ENCODE results near the gene NRROS. TPM values are rescaled to one million over a fixed set of nuclear protein-coding genes. Genes with fewer than 3 reads are reported as not detected.

NRROS gene
- polyA plus RNA-seq, 4 donors = 2.8 to 5.6 (median 4.0) TPM

GRCh38 chr3:196645897-196646665 lies 6.6 kb downstream of the NRROS start:
- no peak for DNase-seq (ENCODE audit: low read depth in 4 of 4, low spot score in 3 of 4)

GRCh38 chr3:196646666-196647216 lies 7.2 kb downstream of the NRROS start:
- DNase-seq (ENCODE audit: low read depth in 4 of 4, low spot score in 3 of 4) = no peak

- DNase-seq (ENCODE audit: low read depth in 4 of 4, low spot score in 3 of 4) = no peak
Observed at GRCh38 chr3:196650740-196651311, 11.3 kb downstream of the NRROS start.

GRCh38 chr3:196651819-196652218 lies 12.3 kb downstream of the NRROS start:
- DNase-seq (ENCODE audit: low read depth in 4 of 4, low spot score in 3 of 4) = no peak

- DNase-seq (ENCODE audit: low read depth in 4 of 4, low spot score in 3 of 4) = no peak
Observed at GRCh38 chr3:196652961-196653795, 13.7 kb downstream of the NRROS start.

- no peak for DNase-seq (ENCODE audit: low read depth in 4 of 4, low spot score in 3 of 4)
Observed at GRCh38 chr3:196654006-196654734, 14.7 kb downstream of the NRROS start.

- DNase-seq (ENCODE audit: low read depth in 4 of 4, low spot score in 3 of 4) = no peak
Observed at GRCh38 chr3:196654735-196655090, 15.2 kb downstream of the NRROS start.

- DNase-seq (ENCODE audit: low read depth in 4 of 4, low spot score in 3 of 4) = no peak
Observed at GRCh38 chr3:196655496-196655895, 16.0 kb downstream of the NRROS start.

GRCh38 chr3:196656213-196656612 lies 16.7 kb downstream of the NRROS start:
- DNase-seq (ENCODE audit: low read depth in 4 of 4, low spot score in 3 of 4) = no peak

GRCh38 chr3:196659901-196660351 lies 20.4 kb downstream of the NRROS start:
- no peak for DNase-seq (ENCODE audit: low read depth in 4 of 4, low spot score in 3 of 4)

- DNase-seq (ENCODE audit: low read depth in 4 of 4, low spot score in 3 of 4) = no peak
Observed at GRCh38 chr3:196660381-196661166, 21.1 kb downstream of the NRROS start.

GRCh38 chr3:196661400-196661799 lies 21.9 kb downstream of the NRROS start:
- no peak for DNase-seq (ENCODE audit: low read depth in 4 of 4, low spot score in 3 of 4)

- DNase-seq (ENCODE audit: low read depth in 4 of 4, low spot score in 3 of 4) = no peak
Observed at GRCh38 chr3:196662033-196662432, 22.5 kb downstream of the NRROS start.

- DNase-seq (ENCODE audit: low read depth in 4 of 4, low spot score in 3 of 4) = no peak
Observed at GRCh38 chr3:196662711-196663571, 23.4 kb downstream of the NRROS start.

GRCh38 chr3:196666001-196666867 lies 26.7 kb downstream of the NRROS start:
- DNase-seq (ENCODE audit: low read depth in 4 of 4, low spot score in 3 of 4) = no peak

- no peak for DNase-seq (ENCODE audit: low read depth in 4 of 4, low spot score in 3 of 4)
Observed at GRCh38 chr3:196667056-196667825, 27.7 kb downstream of the NRROS start.

GRCh38 chr3:196670339-196670738 lies 30.8 kb downstream of the NRROS start:
- DNase-seq (ENCODE audit: low read depth in 4 of 4, low spot score in 3 of 4) = no peak

Data from left renal pelvis (tissue), 4 donors.